Activated CD4-positive, alpha-beta T cell treated with anti-CD3 and anti-CD28 coated beads, Interleukin-10, Interleukin-2, amounts not matched to agents 100 ng/mL and 50 ng/mL, durations not matched to agents 16 hours and 8 hours (primary cell): Measurements from ENCODE around the gene SIAH2.
A peak's percentile ranks its signal among the peaks of the same experiment; 100 is the strongest.
"Not testable (repeated sequence)": the region's sequence is repeated elsewhere in the genome, so short reads cannot be mapped to it uniquely, and the experiment has no call there.

Experiments
- DNase-seq: peaks from one replicate; pipeline ENCODE4 v3.0.0-alpha.2; 2020

SIAH2 gene

GRCh38 chr3:150763122-150763840 lies at the start of gene SIAH2:
Gene SIAH2 (minus strand): TSS chr3:150763169. CDS start chr3:150762849, 320 bp downstream.
- DNase-seq, result peak; percentile 98

- DNase-seq, result no peak
Measured at GRCh38 chr3:150811984-150812383, 49.0 kb upstream of the SIAH2 start.

GRCh38 chr3:150810641-150811040 lies 47.7 kb upstream of the SIAH2 start:
- no peak for DNase-seq

- no peak for DNase-seq
Measured at GRCh38 chr3:150806185-150806835, 43.3 kb upstream of the SIAH2 start.

- DNase-seq, result no peak
Measured at GRCh38 chr3:150805354-150805753, 42.4 kb upstream of the SIAH2 start.

- DNase-seq, result no peak
Measured at GRCh38 chr3:150803440-150803985, 40.5 kb upstream of the SIAH2 start.

- no peak for DNase-seq
Measured at GRCh38 chr3:150800722-150801121, 37.8 kb upstream of the SIAH2 start.

GRCh38 chr3:150798122-150798618 lies 35.2 kb upstream of the SIAH2 start:
- peak; percentile 37 for DNase-seq

GRCh38 chr3:150797155-150797554 lies 34.2 kb upstream of the SIAH2 start:
- peak; percentile 42 for DNase-seq

- DNase-seq, result not testable (repeated sequence)
Measured at GRCh38 chr3:150796527-150796926, 33.6 kb upstream of the SIAH2 start.

- no peak for DNase-seq
Measured at GRCh38 chr3:150793641-150794040, 30.7 kb upstream of the SIAH2 start.

- no peak for DNase-seq
Measured at GRCh38 chr3:150790629-150791028, 27.7 kb upstream of the SIAH2 start.

- DNase-seq, result no peak
Measured at GRCh38 chr3:150789451-150789850, 26.5 kb upstream of the SIAH2 start.

GRCh38 chr3:150787741-150788370 lies 24.9 kb upstream of the SIAH2 start:
- peak; percentile 88 for DNase-seq

- DNase-seq, result peak; percentile 76
Measured at GRCh38 chr3:150786791-150787190, 23.8 kb upstream of the SIAH2 start.

GRCh38 chr3:150784747-150785125 lies 21.8 kb upstream of the SIAH2 start:
- no peak for DNase-seq

- DNase-seq, result peak; percentile 92
Measured at GRCh38 chr3:150783920-150784746, 21.2 kb upstream of the SIAH2 start.

GRCh38 chr3:150783316-150783715 lies 20.3 kb upstream of the SIAH2 start:
- no peak for DNase-seq

GRCh38 chr3:150779402-150779858 lies 16.5 kb upstream of the SIAH2 start:
- no peak for DNase-seq

GRCh38 chr3:150778793-150779401 lies 15.9 kb upstream of the SIAH2 start:
- DNase-seq, result no peak

- no peak for DNase-seq
Measured at GRCh38 chr3:150775001-150775599, 12.1 kb upstream of the SIAH2 start.
